ENCODE data around the gene SULT1C4.

- TF ChIP-seq REST (IDR thresholded peaks at IDR 0.05; ENCODE audit: insufficient replicate concordance, low read depth) (no peak), CTCF (IDR thresholded peaks at IDR 0.05; ENCODE audit: insufficient read depth, low read length) (no peak), POLR2AphosphoS5 (IDR thresholded peaks at IDR 0.05; ENCODE audit: low read depth) (no peak), GABPA (IDR thresholded peaks at IDR 0.05; ENCODE audit: low read depth) (no peak), SPI1 (IDR thresholded peaks at IDR 0.05; ENCODE audit: borderline replicate concordance, low read depth) (no peak)
Measured at GRCh38 chr2:108348816-108349570, 28.8 kb upstream of the SULT1C4 start.

Data from HL-60 (cell line).